GM11168 (cell line): ENCODE results near the gene RABL2A.
"Not testable (repeated sequence)": the region's sequence is repeated elsewhere in the genome, so short reads cannot be mapped to it uniquely, and the experiment has no call there.

Experiments
- in situ Hi-C: fragments of 300-500 bp; cut with MboI; formaldehyde crosslinking; loops from one replicate; pipeline ENCODE4 v1.12.0; 2022; ENCODE audit warnings: low sequenced_read_pairs; ENCODE audit not compliant: unreplicated experiment

Gene RABL2A

GRCh38 chr2:113676623-113677266, 49.7 kb downstream of the RABL2A start:
- in situ Hi-C loops = no loop called here

- in situ Hi-C loops = no loop called here
Measured at GRCh38 chr2:113677330-113677729, 50.3 kb downstream of the RABL2A start.

GRCh38 chr2:113679457-113679856, 52.4 kb downstream of the RABL2A start:
- in situ Hi-C loops = no loop called here

- in situ Hi-C loops = no loop called here
Measured at GRCh38 chr2:113685471-113685870, 58.4 kb downstream of the RABL2A start.

GRCh38 chr2:113686537-113686936, 59.5 kb downstream of the RABL2A start:
- in situ Hi-C loops = no loop called here

GRCh38 chr2:113690871-113691270, 63.8 kb downstream of the RABL2A start:
- in situ Hi-C loops = not testable (repeated sequence)
